ENCODE results near the gene USP10. TPM values are rescaled to one million over a fixed set of nuclear protein-coding genes. Genes with fewer than 3 reads are reported as not detected.
"Not testable (repeated sequence)": the region's sequence is repeated elsewhere in the genome, so short reads cannot be mapped to it uniquely, and the experiment has no call there.

USP10 gene
- total RNA-seq, 2 experiments from 2014 or later, result 86.5 to 99.0 TPM

DNA sequence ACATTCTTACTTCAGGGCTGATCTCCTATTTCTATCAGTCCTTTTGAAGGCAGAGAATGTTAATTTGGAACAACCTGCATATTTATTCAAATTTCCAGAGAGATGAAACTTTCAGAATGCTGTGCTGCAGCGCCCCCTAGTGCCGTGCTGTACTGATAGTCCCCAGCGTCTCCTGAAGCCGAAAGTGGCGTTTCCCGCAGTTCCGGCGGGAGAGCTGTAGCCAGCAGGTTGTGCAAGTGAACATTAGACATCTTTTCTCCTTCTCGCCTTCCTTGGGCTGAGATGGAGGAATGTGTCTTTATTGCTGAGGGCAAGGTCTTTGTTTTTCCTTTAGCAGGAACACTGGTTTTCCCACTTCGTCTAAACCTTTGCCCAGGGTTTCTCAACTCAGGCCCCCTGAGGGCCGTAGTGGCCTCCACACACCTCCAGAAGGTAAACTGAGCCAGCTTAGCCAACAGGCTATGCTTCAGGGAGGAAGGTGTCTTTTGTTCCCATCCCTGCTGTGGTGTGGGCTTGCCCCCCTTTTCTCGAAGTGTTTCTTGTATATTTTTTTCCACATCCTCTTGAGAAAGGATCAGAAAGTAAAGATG, 26.4 kb downstream of the USP10 start:
- POLR2A ChIA-PET, result interaction anchor here (0.6 kb wide), 1 partner anchor 67 kb away, joined by 10 read pairs; no protein-coding TSS in a partner anchor
- CTCF ChIA-PET, result interaction anchor here (0.6 to 6.5 kb wide), 24 partner anchors 10 to 221 kb away, joined by 3 to 53 read pairs (median 4); no protein-coding TSS in a partner anchor
- Mint-ChIP-seq H3K9me3 (no peaks in the 10 kb centered on the region), H3K4me1 (peaks cover 76% of the 10 kb centered on the region), H3K36me3 (ENCODE audit: low read depth) (peaks cover 1% of the 10 kb centered on the region), H3K4me3 (no peak overlapping the region), H3K27ac (no peak overlapping the region), H3K27me3 (no peaks in the 10 kb centered on the region)
- DNase-seq, result peak; percentile 86

DNA sequence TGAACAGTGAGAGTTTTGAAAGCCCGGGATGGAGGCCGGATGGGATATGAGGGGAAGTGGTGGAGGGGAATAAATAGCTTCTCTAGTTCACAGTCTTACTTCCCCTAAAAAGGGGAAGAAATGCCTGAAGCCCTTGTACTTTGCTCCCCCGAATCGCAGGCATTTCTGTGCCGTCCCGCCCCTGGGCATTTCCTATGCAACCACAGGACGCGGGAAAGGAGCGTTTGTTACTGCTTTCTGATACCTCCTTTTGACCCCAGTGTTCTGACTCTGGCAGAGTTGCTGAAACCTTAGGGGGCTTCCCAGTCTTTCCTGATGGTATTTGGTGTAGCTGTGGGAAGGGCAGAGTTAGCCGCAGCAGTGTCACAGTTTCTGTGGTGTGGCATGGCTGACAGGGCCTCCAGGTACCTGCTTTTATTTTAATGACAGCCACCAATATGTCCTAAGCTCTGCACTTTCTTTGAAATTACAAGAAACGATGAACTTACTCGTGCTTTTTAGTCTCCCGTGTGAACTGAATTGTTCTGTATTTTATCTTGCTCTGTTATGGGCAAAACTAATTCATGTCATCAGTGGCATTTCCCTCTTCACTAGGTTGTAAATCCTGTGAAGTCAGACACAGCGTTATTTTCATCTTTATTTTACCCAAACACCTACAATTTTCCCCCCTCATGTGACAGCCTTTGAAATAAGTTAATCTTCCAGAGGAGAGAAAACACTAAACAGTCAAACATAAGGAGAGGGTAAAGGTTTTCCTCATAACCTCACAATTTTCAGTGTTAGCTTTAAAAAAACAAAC, 27.1 kb downstream of the USP10 start:
- DNase-seq, result no peak
- Mint-ChIP-seq H3K36me3 (ENCODE audit: low read depth) (peaks cover 1% of the 10 kb centered on the region), H3K27ac (no peak overlapping the region), H3K27me3 (no peaks in the 10 kb centered on the region), H3K9me3 (no peaks in the 10 kb centered on the region), H3K4me3 (no peak overlapping the region), H3K4me1 (peaks cover 80% of the 10 kb centered on the region)
- POLR2A ChIA-PET, result interaction anchor here (0.6 kb wide), 1 partner anchor 68 kb away, joined by 10 read pairs; no protein-coding TSS in a partner anchor
- CTCF ChIA-PET, result interaction anchor here (0.6 to 6.5 kb wide), 21 partner anchors 9 to 111 kb away, joined by 3 to 53 read pairs (median 4); no protein-coding TSS in a partner anchor

- H3K4me3 Mint-ChIP-seq, result no peak overlapping the region
- H3K4me1 Mint-ChIP-seq, result peaks cover 67% of the 10 kb centered on the region
- POLR2A ChIA-PET, result no interaction called here
- CTCF ChIA-PET, result interaction anchor here (0.7 to 6.5 kb wide), 4 partner anchors 11 to 120 kb away, joined by 3 to 53 read pairs (median 4); no protein-coding TSS in a partner anchor
- no peaks in the 10 kb centered on the region for H3K9me3 Mint-ChIP-seq
- peaks cover 3% of the 10 kb centered on the region for H3K36me3 Mint-ChIP-seq (ENCODE audit: low read depth)
- no peaks in the 10 kb centered on the region for H3K27me3 Mint-ChIP-seq
- DNase-seq, result no peak
- H3K27ac Mint-ChIP-seq, result no peak overlapping the region
Observed at GRCh38 chr16:84728853-84729424, 29.1 kb downstream of the USP10 start.

DNA sequence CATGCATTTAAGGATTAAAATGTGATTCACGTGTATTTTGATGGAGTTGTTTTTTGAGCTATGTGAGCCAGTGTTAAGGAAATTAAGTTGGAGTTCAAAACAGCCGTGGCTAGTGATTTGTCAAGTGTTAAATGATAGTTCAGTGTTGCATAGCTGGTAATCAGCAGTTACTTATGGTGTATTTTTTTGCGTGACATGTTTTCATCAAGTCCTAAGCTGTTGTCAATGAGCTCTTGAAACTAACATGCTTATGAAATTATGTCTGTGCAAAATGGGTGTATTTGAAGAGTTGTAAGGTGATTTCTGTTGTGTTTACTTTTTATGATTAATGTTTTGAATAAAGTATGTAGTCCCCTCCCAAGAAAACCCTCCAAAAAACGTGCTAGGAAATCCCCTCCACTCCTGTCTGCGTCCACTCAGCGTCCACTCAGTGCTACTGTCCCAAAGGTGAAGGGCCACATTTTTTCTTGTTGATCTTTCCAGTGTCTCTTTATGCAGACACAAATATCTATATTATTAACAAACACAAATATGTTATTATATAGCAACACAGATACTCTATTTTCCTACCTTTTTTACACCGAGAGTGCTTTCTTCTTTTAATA, 30.0 kb downstream of the USP10 start:
- ChIA-PET CTCF (interaction anchor here (0.7 to 6.5 kb wide), 5 partner anchors 10 to 121 kb away, joined by 3 to 53 read pairs (median 4); no protein-coding TSS in a partner anchor), POLR2A (no interaction called here)
- no peaks in the 10 kb centered on the region for H3K9me3 Mint-ChIP-seq
- H3K27me3 Mint-ChIP-seq, result no peaks in the 10 kb centered on the region
- DNase-seq, result no peak
- H3K4me1 Mint-ChIP-seq, result peaks cover 62% of the 10 kb centered on the region
- peaks cover 3% of the 10 kb centered on the region for H3K36me3 Mint-ChIP-seq (ENCODE audit: low read depth)
- peak overlapping the region; percentile 67 for H3K27ac Mint-ChIP-seq
- no peak overlapping the region for H3K4me3 Mint-ChIP-seq

GRCh38 chr16:84730406-84731106, 30.8 kb downstream of the USP10 start:
- Mint-ChIP-seq H3K4me1 (peaks cover 61% of the 10 kb centered on the region), H3K9me3 (no peaks in the 10 kb centered on the region), H3K27me3 (no peaks in the 10 kb centered on the region), H3K36me3 (ENCODE audit: low read depth) (peaks cover 3% of the 10 kb centered on the region), H3K4me3 (peak overlapping the region; percentile 36), H3K27ac (no peak overlapping the region)
- ChIA-PET CTCF (interaction anchor here (1.5 to 6.5 kb wide), 3 partner anchors 9 to 58 kb away, joined by 4 to 53 read pairs (median 4); no protein-coding TSS in a partner anchor), POLR2A (no interaction called here)
- DNase-seq, result peak; percentile 47

- POLR2A ChIA-PET; H3K27ac Mint-ChIP-seq; H3K36me3 Mint-ChIP-seq (ENCODE audit: low read depth): not testable (repeated sequence)
Observed at GRCh38 chr16:84732332-84732673, 32.5 kb downstream of the USP10 start.

GRCh38 chr16:84732674-84733352, 33.0 kb downstream of the USP10 start:
- DNase-seq, result no peak
- peaks cover 2% of the 10 kb centered on the region for H3K36me3 Mint-ChIP-seq (ENCODE audit: low read depth)
- ChIA-PET CTCF (interaction anchor here (1.3 kb wide), 1 partner anchor 116 kb away, joined by 3 read pairs; no protein-coding TSS in a partner anchor), POLR2A (no interaction called here)
- H3K27ac Mint-ChIP-seq, result no peak overlapping the region
- H3K27me3 Mint-ChIP-seq, result no peaks in the 10 kb centered on the region
- H3K9me3 Mint-ChIP-seq, result no peaks in the 10 kb centered on the region
- no peak overlapping the region for H3K4me3 Mint-ChIP-seq
- peaks cover 64% of the 10 kb centered on the region for H3K4me1 Mint-ChIP-seq

More at GRCh38 chr16:84732332-84732673, 32.5 kb downstream of the USP10 start:
- not testable (repeated sequence) for DNase-seq, H3K9me3 Mint-ChIP-seq, H3K27me3 Mint-ChIP-seq, H3K4me3 Mint-ChIP-seq
- H3K4me1 Mint-ChIP-seq, result peaks cover 61% of the 10 kb centered on the region
- CTCF ChIA-PET, result interaction anchor here (1.3 kb wide), 1 partner anchor 115 kb away, joined by 3 read pairs; no protein-coding TSS in a partner anchor

DNA sequence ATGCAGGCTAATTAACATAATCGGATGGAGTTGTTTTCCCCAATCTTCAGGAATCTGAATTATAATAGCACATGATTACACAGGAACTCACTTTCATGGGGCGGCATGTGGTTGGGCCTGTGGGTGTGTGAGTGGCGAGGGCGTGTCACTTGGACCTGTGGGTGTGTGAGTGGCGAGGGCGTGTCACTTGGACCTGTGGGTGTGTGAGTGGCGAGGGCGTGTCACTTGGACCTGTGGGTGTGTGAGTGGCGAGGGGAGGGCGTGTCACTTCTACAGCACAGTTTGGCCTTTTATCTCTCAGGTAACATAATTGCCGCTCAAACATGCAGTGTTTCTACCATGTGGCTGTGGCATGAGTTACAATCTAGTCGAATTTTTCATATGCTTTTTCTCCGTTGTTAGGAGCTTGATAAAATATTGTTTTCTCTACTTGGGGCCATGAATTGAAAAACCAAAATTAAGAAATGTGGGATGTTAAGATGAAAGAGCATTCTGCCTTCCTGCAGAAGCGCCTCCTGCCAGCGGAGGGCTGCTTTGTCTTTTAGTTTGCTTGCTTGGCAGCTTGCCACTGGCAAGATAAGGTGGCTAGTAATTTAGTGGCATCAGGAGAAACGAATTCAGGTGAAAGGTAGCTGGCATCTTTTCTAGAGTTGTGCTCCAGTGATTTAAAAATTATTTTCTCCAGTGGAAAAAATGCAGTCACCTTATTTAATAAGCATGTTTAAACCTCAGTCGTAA, 36.2 kb downstream of the USP10 start:
- Mint-ChIP-seq H3K27me3 (no peaks in the 10 kb centered on the region), H3K36me3 (ENCODE audit: low read depth) (peaks cover 6% of the 10 kb centered on the region), H3K4me1 (peaks cover 69% of the 10 kb centered on the region), H3K9me3 (no peaks in the 10 kb centered on the region), H3K27ac (peak overlapping the region; percentile 51), H3K4me3 (no peak overlapping the region)
- ChIA-PET CTCF (interaction anchor here (0.6 to 4.8 kb wide), 4 partner anchors 10 to 262 kb away, joined by 4 to 46 read pairs (median 5); no protein-coding TSS in a partner anchor), POLR2A (no interaction called here)
- peak; percentile 61 for DNase-seq

DNA sequence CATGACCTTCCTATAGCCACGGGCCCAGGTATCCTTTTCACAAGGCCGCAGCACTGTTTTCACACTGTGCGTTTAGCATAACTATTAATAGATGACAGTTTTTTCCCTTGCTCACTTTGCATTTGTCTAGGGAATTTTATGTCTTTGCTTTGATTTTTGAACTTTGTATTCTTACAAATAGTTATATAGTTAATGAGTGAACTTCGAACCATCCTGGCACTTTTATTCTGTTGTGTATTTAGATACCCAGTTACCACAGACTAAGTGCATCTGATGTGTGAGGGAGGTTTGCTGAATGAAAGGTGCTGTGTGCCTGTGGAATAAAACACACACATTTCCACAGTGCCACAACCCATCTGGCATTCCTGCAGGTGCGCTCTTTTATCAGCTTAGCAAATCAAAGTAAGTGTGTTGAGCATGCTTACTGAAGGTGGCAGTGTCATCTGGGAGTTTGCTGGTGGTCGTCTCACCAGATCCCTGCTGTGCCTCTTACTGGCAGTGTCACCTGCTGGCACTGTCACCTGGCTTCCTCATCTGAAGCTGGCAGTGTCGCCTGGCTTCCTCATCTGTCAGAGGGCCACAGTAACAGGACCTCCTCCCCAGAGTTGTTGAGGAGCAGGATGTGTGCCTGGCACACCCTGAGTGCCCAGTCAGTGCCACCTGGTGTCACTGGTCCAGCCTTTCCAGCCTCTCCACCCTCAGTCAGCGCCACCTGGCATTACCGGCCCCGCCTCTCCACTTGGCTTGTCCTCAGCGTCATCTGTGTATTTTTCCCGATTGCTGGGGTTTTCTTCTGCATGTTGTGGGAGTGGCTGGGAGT, 37.6 kb downstream of the USP10 start:
- H3K9me3 Mint-ChIP-seq, result no peaks in the 10 kb centered on the region
- no peak for DNase-seq
- peaks cover 68% of the 10 kb centered on the region for H3K4me1 Mint-ChIP-seq

DNA sequence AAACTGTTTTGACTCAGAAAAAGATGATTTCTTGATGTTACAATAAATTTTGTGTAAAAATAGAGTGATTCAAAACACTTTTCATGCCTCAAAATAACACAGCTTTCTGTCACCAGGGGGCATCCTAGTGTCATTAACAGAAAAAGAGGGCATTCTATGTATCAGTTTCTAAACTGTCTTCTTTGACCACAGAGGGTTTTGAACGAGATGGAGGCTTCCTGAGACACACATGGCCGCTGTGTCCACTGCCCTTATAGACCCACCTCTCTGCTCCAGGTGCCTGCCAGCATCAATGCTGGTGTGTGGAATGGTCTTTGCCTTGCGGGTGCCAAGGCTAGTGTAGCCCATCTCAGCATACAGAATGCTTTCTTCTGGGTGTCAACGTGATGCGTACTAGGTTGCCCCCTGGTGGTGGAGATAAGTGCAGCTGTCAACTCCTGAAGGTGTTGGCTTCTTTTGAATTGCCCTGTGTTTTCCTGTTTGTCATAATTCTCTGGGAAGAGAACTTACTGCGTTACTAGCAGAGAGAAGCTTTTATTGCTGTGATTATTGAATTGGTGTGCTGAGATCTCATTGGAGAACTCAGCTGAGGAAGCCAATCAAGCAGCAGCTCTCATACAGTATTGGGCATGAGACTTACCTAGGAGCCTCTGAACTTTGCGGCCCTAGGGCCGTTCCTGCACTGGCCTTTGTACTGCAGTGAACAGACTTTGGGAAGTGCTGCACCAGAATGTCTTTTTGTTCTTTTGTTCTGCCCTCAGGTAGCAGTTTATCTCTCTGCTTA, 38.6 kb downstream of the USP10 start:
- peaks cover 64% of the 10 kb centered on the region for H3K4me1 Mint-ChIP-seq
- H3K36me3 Mint-ChIP-seq (ENCODE audit: low read depth), result peaks cover 10% of the 10 kb centered on the region
- H3K4me3 Mint-ChIP-seq, result peak overlapping the region; percentile 28
- H3K27me3 Mint-ChIP-seq, result no peaks in the 10 kb centered on the region
- no peaks in the 10 kb centered on the region for H3K9me3 Mint-ChIP-seq
- POLR2A ChIA-PET, result no interaction called here
- peak; percentile 84 for DNase-seq
- H3K27ac Mint-ChIP-seq, result no peak overlapping the region
- CTCF ChIA-PET, result interaction anchor here (0.6 to 5.1 kb wide), 26 partner anchors 8 to 251 kb away, joined by 3 to 53 read pairs (median 4); no protein-coding TSS in a partner anchor

More for the DNA sequence above, 37.6 kb downstream of the USP10 start:
- H3K36me3 Mint-ChIP-seq (ENCODE audit: low read depth), result peaks cover 12% of the 10 kb centered on the region
- peak overlapping the region; percentile 66 for H3K27ac Mint-ChIP-seq
- no peaks in the 10 kb centered on the region for H3K27me3 Mint-ChIP-seq
- H3K4me3 Mint-ChIP-seq, result no peak overlapping the region
- ChIA-PET POLR2A (no interaction called here), CTCF (interaction anchor here (0.6 to 5.1 kb wide), 16 partner anchors 9 to 252 kb away, joined by 3 to 53 read pairs (median 4); no protein-coding TSS in a partner anchor)
